Neural cell (in vitro differentiated cells): ENCODE measurements around the gene TMEM187. TPM values are rescaled to one million over a fixed set of nuclear protein-coding genes. Genes with fewer than 3 reads are reported as not detected.

Experiments
- H2AFZ ChIP-seq: fragments of 200-600, 300-800 bp; sonication (generic), shearing (Covaris generic); 2 replicates; pipeline ENCODE4 v1.6.0; 2014; ENCODE audit warnings: low read depth, mild to moderate bottlenecking, antibody characterized with exemption, low read length, moderate library complexity
- H3F3A ChIP-seq: fragments of 200-600 bp; shearing (Covaris generic); 2 replicates; pipeline ENCODE4 v1.6.1; 2016; ENCODE audit warnings: mild to moderate bottlenecking, moderate library complexity, mixed read lengths, antibody characterized with exemption, low read length; ENCODE audit not compliant: insufficient read depth, poor library complexity, severe bottlenecking
- H3K27ac ChIP-seq: fragments of 200-600, 300-800 bp; sonication (generic), shearing (Covaris generic); 2 replicates; pipeline ENCODE4 v1.5.1; 2014; ENCODE audit warnings: mild to moderate bottlenecking, low read length, moderate library complexity
- H3K27me3 ChIP-seq: fragments of 300-800, 200-600 bp; sonication (generic), shearing (Covaris generic); 2 replicates; pipeline ENCODE4 v1.6.0; 2014; ENCODE audit warnings: mild to moderate bottlenecking, low read depth, low read length, moderate library complexity; ENCODE audit not compliant: insufficient read depth
- H3K36me3 ChIP-seq: fragments of 300-800, 200-600 bp; sonication (generic), shearing (Covaris generic); 2 replicates; pipeline ENCODE4 v1.5.1; 2014; ENCODE audit warnings: mild to moderate bottlenecking, antibody characterized with exemption, low read length, moderate library complexity; ENCODE audit not compliant: insufficient read depth
- H3K4me2 ChIP-seq: fragments of 300-800, 200-600 bp; sonication (generic), shearing (Covaris generic); 2 replicates; pipeline ENCODE4 v1.6.0; 2014; ENCODE audit warnings: mild to moderate bottlenecking, low read length
- H3K4me3 ChIP-seq: fragments of 300-800, 200-600 bp; sonication (generic), shearing (Covaris generic); 2 replicates; pipeline ENCODE4 v1.5.1; 2014; ENCODE audit warnings: mild to moderate bottlenecking, low read length, moderate library complexity
- H3K79me2 ChIP-seq: fragments of 200-600 bp; shearing (Covaris generic); replicated peaks from 2 replicates; pipeline ENCODE4 v1.6.0; 2014; ENCODE audit warnings: mild to moderate bottlenecking, low read length, moderate library complexity; ENCODE audit not compliant: insufficient read depth
- H3K9ac ChIP-seq: fragments of 300-800, 200-600 bp; sonication (generic), shearing (Covaris generic); 2 replicates; pipeline ENCODE4 v1.6.1; 2016; ENCODE audit warnings: mild to moderate bottlenecking, low read length, mixed read lengths
- H3K9me2 ChIP-seq: fragments of 200-600 bp; shearing (Covaris generic); 2 replicates; pipeline ENCODE4 v1.6.1; 2016; ENCODE audit warnings: mild to moderate bottlenecking, low read length, mixed read lengths; ENCODE audit not compliant: insufficient read depth
- H3K9me3 ChIP-seq: fragments of 200-600, 300-800 bp; sonication (generic), shearing (Covaris generic); 2 replicates; pipeline ENCODE4 v1.6.1; 2016; ENCODE audit warnings: mild to moderate bottlenecking, mixed run types, low read length, moderate library complexity, mixed read lengths
- H4K20me1 ChIP-seq: fragments of 200-600 bp; shearing (Covaris generic); 2 replicates; pipeline ENCODE4 v1.6.1; 2016; ENCODE audit warnings: mild to moderate bottlenecking, mixed run types; ENCODE audit not compliant: insufficient read depth
- CTCF ChIP-seq: fragments of 450-650 bp; IDR thresholded peaks from 2 replicates; pipeline ENCODE4 v1.5.1; 2014; ENCODE audit warnings: antibody characterized with exemption, mild to moderate bottlenecking, moderate library complexity; ENCODE audit not compliant: poor library complexity, severe bottlenecking
- EP300 ChIP-seq: fragments of 450-650 bp; conservative IDR thresholded peaks from 2 replicates; pipeline ENCODE4 v1.6.1; 2014; ENCODE audit warnings: antibody characterized with exemption, mild to moderate bottlenecking, moderate library complexity; ENCODE audit not compliant: poor library complexity, severe bottlenecking
- EZH2 ChIP-seq: fragments of 200-600, 300-800 bp; shearing (Covaris generic), sonication (generic); IDR thresholded peaks from 2 replicates; pipeline ENCODE4 v1.6.1; 2014; ENCODE audit warnings: antibody characterized with exemption, low read length, borderline replicate concordance, mild to moderate bottlenecking; ENCODE audit not compliant: insufficient read depth, poor library complexity, severe bottlenecking
- MXI1 ChIP-seq: fragments of 450-650 bp; conservative IDR thresholded peaks from 2 replicates; pipeline ENCODE4 v1.6.1; 2014; ENCODE audit warnings: antibody characterized with exemption, mild to moderate bottlenecking; ENCODE audit not compliant: poor library complexity, severe bottlenecking
- POLR2AphosphoS5 ChIP-seq: IDR thresholded peaks from 2 replicates; pipeline ENCODE4 v1.6.1; 2012
- RAD21 ChIP-seq: fragments of 450-650 bp; conservative IDR thresholded peaks from 2 replicates; pipeline ENCODE4 v1.6.1; 2014; ENCODE audit warnings: antibody characterized with exemption, mild to moderate bottlenecking, moderate library complexity
- REST ChIP-seq: IDR thresholded peaks from 2 replicates; pipeline ENCODE4 v1.6.1; 2012; ENCODE audit warnings: borderline replicate concordance
- SMC3 ChIP-seq: fragments of 450-650 bp; conservative IDR thresholded peaks from 2 replicates; pipeline ENCODE4 v1.6.1; 2014; ENCODE audit warnings: antibody characterized with exemption, mild to moderate bottlenecking, moderate library complexity; ENCODE audit not compliant: poor library complexity
- TAF1 ChIP-seq: IDR thresholded peaks from 2 replicates; pipeline ENCODE4 v1.6.1; 2012; ENCODE audit warnings: low read depth
- polyA plus RNA-seq: library from polyadenylated mRNA; depleted of rRNA; stranded (reverse); fragments of >200 nt; gene quantifications from 2 replicates; pipeline ENCODE4 v1.2.3, GENCODE V29; 2014

The TMEM187 gene
- polyA plus RNA-seq, 1 donor from 2014 or later, result 5.2 TPM

- peaks cover 33% of the 10 kb centered on the region for H3K79me2 ChIP-seq
- H3K4me3 ChIP-seq, result no peak overlapping the region
- H3K9ac ChIP-seq, result no peak overlapping the region
- H3F3A ChIP-seq, result no peaks in the 10 kb centered on the region
- no peaks in the 10 kb centered on the region for H3K9me3 ChIP-seq
- no peaks in the 10 kb centered on the region for H3K9me2 ChIP-seq
- H3K27ac ChIP-seq, result no peak overlapping the region
- no peaks in the 10 kb centered on the region for H3K27me3 ChIP-seq
- no peaks in the 10 kb centered on the region for H4K20me1 ChIP-seq
- H2AFZ ChIP-seq, result no peak overlapping the region
- H3K4me2 ChIP-seq, result no peak overlapping the region
- H3K36me3 ChIP-seq, result no peaks in the 10 kb centered on the region
- TF ChIP-seq RAD21 (no peak), REST (no peak), MXI1 (no peak), EP300 (no peak), CTCF (no peak), EZH2 (no peak), TAF1 (no peak), POLR2AphosphoS5 (no peak), SMC3 (no peak)
Measured at GRCh38 chrX:153963546-153963945, 9.0 kb upstream of the TMEM187 start.

GRCh38 chrX:153964105-153964504 is 8.4 kb upstream of the TMEM187 start:
- no peaks in the 10 kb centered on the region for H3K9me2 ChIP-seq
- no peak for TF ChIP-seq TAF1
- no peak for TF ChIP-seq MXI1
- TF ChIP-seq POLR2AphosphoS5, result no peak
- TF ChIP-seq EZH2, result no peak
- no peak for TF ChIP-seq EP300
- TF ChIP-seq REST, result no peak
- TF ChIP-seq CTCF, result no peak
- TF ChIP-seq SMC3, result no peak
- no peak for TF ChIP-seq RAD21
- H3F3A ChIP-seq, result no peaks in the 10 kb centered on the region
- peaks cover 33% of the 10 kb centered on the region for H3K79me2 ChIP-seq
- no peaks in the 10 kb centered on the region for H3K9me3 ChIP-seq
- H3K27me3 ChIP-seq, result no peaks in the 10 kb centered on the region
- no peak overlapping the region for H3K4me3 ChIP-seq
- H4K20me1 ChIP-seq, result no peaks in the 10 kb centered on the region
- H3K36me3 ChIP-seq, result no peaks in the 10 kb centered on the region
- no peak overlapping the region for H2AFZ ChIP-seq
- no peak overlapping the region for H3K27ac ChIP-seq
- H3K4me2 ChIP-seq, result no peak overlapping the region
- no peak overlapping the region for H3K9ac ChIP-seq
